GM18517 (cell line): ENCODE measurements around the gene MRC1.
A peak's percentile ranks its signal among the peaks of the same experiment; 100 is the strongest.

ENCODE experiments used
- ATAC-seq: cut with Tn5 transposase; IDR thresholded peaks from one replicate; pipeline ENCODE4 v1.9.1; 2021; ENCODE audit warnings: mild to moderate bottlenecking, moderate library complexity; ENCODE audit not compliant: unreplicated experiment

Gene MRC1

GRCh38 chr10:17795083-17795482, 14.1 kb upstream of the MRC1 start:
- no peak for ATAC-seq

- ATAC-seq: no peak
Measured at GRCh38 chr10:17795813-17796594, 13.1 kb upstream of the MRC1 start.

GRCh38 chr10:17801507-17801906, 7.6 kb upstream of the MRC1 start:
- ATAC-seq: no peak

- ATAC-seq: no peak
Measured at GRCh38 chr10:17802350-17802749, 6.8 kb upstream of the MRC1 start.

GRCh38 chr10:17802976-17803375, 6.2 kb upstream of the MRC1 start:
- ATAC-seq: no peak

GRCh38 chr10:17805330-17805729, 3.8 kb upstream of the MRC1 start:
- peak; percentile 9 for ATAC-seq

GRCh38 chr10:17805921-17806577, 3.1 kb upstream of the MRC1 start:
- ATAC-seq: peak; percentile 86

- ATAC-seq: no peak
Measured at GRCh38 chr10:17811146-17811865, 2.2 kb downstream of the MRC1 start.

GRCh38 chr10:17814973-17815372, 5.8 kb downstream of the MRC1 start:
- no peak for ATAC-seq

- no peak for ATAC-seq
Measured at GRCh38 chr10:17816199-17816598, 7.1 kb downstream of the MRC1 start.

GRCh38 chr10:17817316-17817715, 8.2 kb downstream of the MRC1 start:
- no peak for ATAC-seq

GRCh38 chr10:17817790-17818189, 8.6 kb downstream of the MRC1 start:
- ATAC-seq: no peak

GRCh38 chr10:17819836-17820235, 10.7 kb downstream of the MRC1 start:
- no peak for ATAC-seq

- ATAC-seq: no peak
Measured at GRCh38 chr10:17820943-17821342, 11.8 kb downstream of the MRC1 start.

- ATAC-seq: no peak
Measured at GRCh38 chr10:17821893-17822292, 12.7 kb downstream of the MRC1 start.

GRCh38 chr10:17831341-17831740, 22.2 kb downstream of the MRC1 start:
- no peak for ATAC-seq

GRCh38 chr10:17831896-17832295, 22.7 kb downstream of the MRC1 start:
- no peak for ATAC-seq

- ATAC-seq: no peak
Measured at GRCh38 chr10:17833656-17834055, 24.5 kb downstream of the MRC1 start.

- ATAC-seq: no peak
Measured at GRCh38 chr10:17835688-17836087, 26.5 kb downstream of the MRC1 start.

- no peak for ATAC-seq
Measured at GRCh38 chr10:17836942-17837341, 27.8 kb downstream of the MRC1 start.

- no peak for ATAC-seq
Measured at GRCh38 chr10:17838080-17838648, 29.0 kb downstream of the MRC1 start.

- no peak for ATAC-seq
Measured at GRCh38 chr10:17841050-17841449, 31.9 kb downstream of the MRC1 start.
